Heart left ventricle (tissue), 13 donors: ENCODE results near the gene FBL.

ENCODE experiments used
- POLR2A ChIP-seq, 2 donors: fragments of 450-650 bp; IDR thresholded peaks; one replicate each; pipeline ENCODE4 v1.6.1; 2017; ENCODE audit warnings: antibody characterized with exemption in 2 of 2, mild to moderate bottlenecking in 2 of 2, moderate library complexity in 2 of 2
- TF ChIP-seq, protein P1 (sequence below), 12 donors: fragments of 200-600 bp; sonication (generic) in 4 of 12; IDR thresholded peaks; one replicate each; pipeline versions ENCODE4 v1.5.0 to v1.8.0; 2018 to 2022; ENCODE audit warnings: antibody characterized with exemption in 12 of 12, mild to moderate bottlenecking in 5 of 12
- donor health status: ischemic (EF 13 %, LVEDD 7.1; RV severe dilation, severe dysfunction).
- donor health status: DM: no; HTN: yes; CAD: no.
- donor health status: DM: no; HTN: no; CAD: no.
- donor health status: ischemic (EF 25% LVEDD 6.9; RV normal size, moderate dysfunction).
- donor health status: ischemic (EF 25% LVEDD 5.7; RV mildly dilated, moderate dysfunction).
- donor health status: ischemic (EF 35%, LVEDD 5.7; RV mildly dilated, moderate dysfunction).
- donor health status: nonischemic (EF 11% LVEDD 7.7; RV severe dilation, severe dysfunction).
- donor health status: DM: yes; HTN: yes; CAD: no.
- donor health status: PGD.
- donor health status: ischemic (EF 29% LVEDD 5.4; RV normal size, mild dysfunction).
- donor health status: nonischemic (EF 23%, LVEDD 6.1; RV moderate dilation, normal function).

DNA sequence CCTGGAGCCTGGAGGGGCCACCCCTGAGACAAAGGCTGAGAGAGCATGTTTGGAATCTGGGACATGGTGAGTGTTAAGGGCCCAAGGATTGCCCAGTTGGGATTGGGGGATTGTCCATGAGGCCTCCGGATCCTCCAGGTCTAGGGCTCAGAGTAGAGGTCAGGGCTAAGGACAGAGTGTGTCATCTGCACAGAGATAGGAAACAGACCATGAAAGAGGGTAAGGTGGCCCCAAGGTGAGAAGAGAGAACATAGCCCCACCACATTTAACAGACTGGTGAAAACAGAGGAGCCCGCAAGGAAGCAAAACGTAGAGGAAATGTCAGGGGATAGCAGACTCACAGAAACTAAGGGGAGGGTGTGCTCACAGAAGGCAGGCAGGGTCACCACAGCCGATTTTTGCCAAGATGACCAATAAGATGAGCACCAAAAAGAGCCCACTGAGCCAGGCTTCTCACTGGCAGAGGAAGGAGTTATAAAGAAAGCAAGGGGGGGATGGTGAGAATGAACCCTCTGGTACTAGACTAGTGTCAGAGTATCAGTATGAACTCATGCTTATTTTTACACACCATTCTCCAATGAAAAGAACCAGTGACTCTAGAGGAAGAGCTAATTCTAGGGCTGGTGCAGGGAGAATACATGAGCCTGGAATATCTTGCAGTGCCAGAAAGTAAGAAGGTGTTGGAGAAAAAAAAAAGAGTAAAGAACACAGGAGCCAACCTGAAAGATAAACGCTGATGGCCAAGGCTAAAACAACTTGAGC lies 29.7 kb downstream of the FBL start:
- TF ChIP-seq, protein P1, sequence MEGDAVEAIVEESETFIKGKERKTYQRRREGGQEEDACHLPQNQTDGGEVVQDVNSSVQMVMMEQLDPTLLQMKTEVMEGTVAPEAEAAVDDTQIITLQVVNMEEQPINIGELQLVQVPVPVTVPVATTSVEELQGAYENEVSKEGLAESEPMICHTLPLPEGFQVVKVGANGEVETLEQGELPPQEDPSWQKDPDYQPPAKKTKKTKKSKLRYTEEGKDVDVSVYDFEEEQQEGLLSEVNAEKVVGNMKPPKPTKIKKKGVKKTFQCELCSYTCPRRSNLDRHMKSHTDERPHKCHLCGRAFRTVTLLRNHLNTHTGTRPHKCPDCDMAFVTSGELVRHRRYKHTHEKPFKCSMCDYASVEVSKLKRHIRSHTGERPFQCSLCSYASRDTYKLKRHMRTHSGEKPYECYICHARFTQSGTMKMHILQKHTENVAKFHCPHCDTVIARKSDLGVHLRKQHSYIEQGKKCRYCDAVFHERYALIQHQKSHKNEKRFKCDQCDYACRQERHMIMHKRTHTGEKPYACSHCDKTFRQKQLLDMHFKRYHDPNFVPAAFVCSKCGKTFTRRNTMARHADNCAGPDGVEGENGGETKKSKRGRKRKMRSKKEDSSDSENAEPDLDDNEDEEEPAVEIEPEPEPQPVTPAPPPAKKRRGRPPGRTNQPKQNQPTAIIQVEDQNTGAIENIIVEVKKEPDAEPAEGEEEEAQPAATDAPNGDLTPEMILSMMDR (IDR thresholded peaks at IDR 0.05): no peak
- TF ChIP-seq POLR2A (IDR thresholded peaks at IDR 0.05): no peak
